ENCODE data around the gene AP3B1.
"Not testable (repeated sequence)": the region's sequence is repeated elsewhere in the genome, so short reads cannot be mapped to it uniquely, and the experiment has no call there.

AP3B1 gene

GRCh38 chr5:78056053-78056452 lies 238.4 kb downstream of the AP3B1 start:
- H3K4me3 ChIP-seq (ENCODE audit: low read depth, low read length) = no peak overlapping the region
- no peak for DNase-seq (ENCODE audit: low read depth)
- TF ChIP-seq CTCF (conservative IDR thresholded peaks at IDR 0.05; ENCODE audit: low read depth, low read length) = no peak

- peak; percentile 70 for DNase-seq (ENCODE audit: low read depth)
- H3K4me3 ChIP-seq (ENCODE audit: low read depth, low read length) = no peak overlapping the region
- no peak for TF ChIP-seq CTCF (conservative IDR thresholded peaks at IDR 0.05; ENCODE audit: low read depth, low read length)
Observed at GRCh38 chr5:78050888-78051287, 243.6 kb downstream of the AP3B1 start.

- not testable (repeated sequence) for DNase-seq (ENCODE audit: low read depth); H3K4me3 ChIP-seq (ENCODE audit: low read depth, low read length)
Observed at GRCh38 chr5:78046823-78047222, 247.7 kb downstream of the AP3B1 start.

GRCh38 chr5:78046006-78046405 lies 248.5 kb downstream of the AP3B1 start:
- no peak for TF ChIP-seq CTCF (conservative IDR thresholded peaks at IDR 0.05; ENCODE audit: low read depth, low read length)
- no peak overlapping the region for H3K4me3 ChIP-seq (ENCODE audit: low read depth, low read length)
- no peak for DNase-seq (ENCODE audit: low read depth)

GRCh38 chr5:78041805-78042204 lies 252.7 kb downstream of the AP3B1 start:
- H3K4me3 ChIP-seq (ENCODE audit: low read depth, low read length) = no peak overlapping the region
- no peak for DNase-seq (ENCODE audit: low read depth)
- no peak for TF ChIP-seq CTCF (conservative IDR thresholded peaks at IDR 0.05; ENCODE audit: low read depth, low read length)

- no peak overlapping the region for H3K4me3 ChIP-seq (ENCODE audit: low read depth, low read length)
- no peak for TF ChIP-seq CTCF (conservative IDR thresholded peaks at IDR 0.05; ENCODE audit: low read depth, low read length)
- DNase-seq (ENCODE audit: low read depth) = peak; percentile 2
Observed at GRCh38 chr5:78025540-78025939, 269.0 kb downstream of the AP3B1 start.

- no peak for TF ChIP-seq CTCF (conservative IDR thresholded peaks at IDR 0.05; ENCODE audit: low read depth, low read length)
- no peak overlapping the region for H3K4me3 ChIP-seq (ENCODE audit: low read depth, low read length)
- DNase-seq (ENCODE audit: low read depth) = no peak
Observed at GRCh38 chr5:78019744-78020143, 274.8 kb downstream of the AP3B1 start.
